GM23338 (cell line): Measurements from ENCODE around the gene ATXN7. TPM values are rescaled to one million over a fixed set of nuclear protein-coding genes. Genes with fewer than 3 reads are reported as not detected.

Source experiments
- ATAC-seq: fragments of 200-7000 bp; cut with Tn5 transposase; 3 replicates; pipeline ENCODE4 v1.9.1; 2020
- DNase-seq: peaks from one replicate; pipeline ENCODE4 v3.0.0-alpha.2; 2015; ENCODE audit warnings: low spot score
- H2AFZ ChIP-seq: fragments of 200-600 bp; sonication (generic); 2 replicates; pipeline ENCODE4 v1.8.0; 2016; ENCODE audit warnings: antibody characterized with exemption, mild to moderate bottlenecking, moderate library complexity
- H3F3A ChIP-seq: fragments of 200-600 bp; sonication (generic); replicated peaks from 2 replicates; pipeline ENCODE4 v1.8.0; 2017; ENCODE audit warnings: antibody characterized with exemption, mixed run types, low read depth
- H3K27ac ChIP-seq: fragments of 200-600 bp; sonication (generic); 2 replicates; pipeline ENCODE4 v1.6.1; 2016; ENCODE audit warnings: low read depth
- H3K27me3 ChIP-seq: fragments of 200-600 bp; sonication (generic); 2 replicates; pipeline ENCODE4 v1.8.0; 2016; ENCODE audit warnings: mild to moderate bottlenecking, mixed run types, moderate library complexity; ENCODE audit not compliant: insufficient read depth
- H3K36me3 ChIP-seq: fragments of 200-600 bp; sonication (generic); 2 replicates; pipeline ENCODE4 v1.8.0; 2016; ENCODE audit warnings: mild to moderate bottlenecking; ENCODE audit not compliant: insufficient read depth
- H3K4me1 ChIP-seq: fragments of 200-600 bp; sonication (generic); 2 replicates; pipeline ENCODE4 v1.8.0; 2016; ENCODE audit warnings: mild to moderate bottlenecking, moderate library complexity; ENCODE audit not compliant: insufficient read depth
- H3K4me2 ChIP-seq: fragments of 200-600 bp; sonication (generic); 2 replicates; pipeline ENCODE4 v1.7.1; 2017; ENCODE audit warnings: mixed run types
- H3K4me3 ChIP-seq: fragments of 200-600 bp; sonication (generic); 2 replicates; pipeline ENCODE4 v1.6.1; 2016; ENCODE audit warnings: mixed run types
- H3K79me2 ChIP-seq: fragments of 200-600 bp; sonication (generic); replicated peaks from 2 replicates; pipeline ENCODE4 v1.8.0; 2017; ENCODE audit warnings: mild to moderate bottlenecking; ENCODE audit not compliant: insufficient read depth
- H3K9me2 ChIP-seq: fragments of 200-600 bp; sonication (generic); 2 replicates; pipeline ENCODE4 v1.8.0; 2017; ENCODE audit not compliant: insufficient read depth
- H4K20me1 ChIP-seq: fragments of 200-600 bp; sonication (generic); replicated peaks from 2 replicates; pipeline ENCODE4 v1.8.0; 2017; ENCODE audit warnings: mild to moderate bottlenecking; ENCODE audit not compliant: insufficient read depth
- H3K27ac Mint-ChIP-seq: 2 replicates; pipeline ENCODE4 v1.8.0; 2020; ENCODE audit warnings: inconsistent platforms, mild to moderate bottlenecking, moderate library complexity, mixed read lengths
- H3K27me3 Mint-ChIP-seq: 3 replicates; pipeline ENCODE4 v1.8.0; 2022; ENCODE audit warnings: low read depth, mild to moderate bottlenecking, moderate library complexity, mixed read lengths, inconsistent platforms; ENCODE audit not compliant: insufficient read depth, poor library complexity
- H3K36me3 Mint-ChIP-seq: 3 replicates; pipeline ENCODE4 v1.8.0; 2021; ENCODE audit warnings: low read depth, mild to moderate bottlenecking, inconsistent platforms, moderate library complexity, mixed read lengths
- H3K4me1 Mint-ChIP-seq: 3 replicates; pipeline ENCODE4 v1.8.0; 2020; ENCODE audit warnings: mild to moderate bottlenecking, inconsistent platforms, mixed read lengths
- H3K4me3 Mint-ChIP-seq: 3 replicates; pipeline ENCODE4 v1.8.0; 2021; ENCODE audit warnings: moderate library complexity, mild to moderate bottlenecking, inconsistent platforms, mixed read lengths
- H3K9me3 Mint-ChIP-seq: 3 replicates; pipeline ENCODE4 v1.8.0; 2020; ENCODE audit warnings: moderate library complexity, mild to moderate bottlenecking, inconsistent platforms, mixed read lengths
- CREB1 ChIP-seq: fragments of 250-450 bp; sonication (Bioruptor Pico); IDR thresholded peaks from 2 replicates; pipeline ENCODE4 v1.5.0; 2020; ENCODE audit warnings: low read depth, mild to moderate bottlenecking, moderate library complexity
- CTCF ChIP-seq, 2 experiments: fragments of 200-600 bp in 1 of 2; sonication (generic) in 1 of 2; conservative IDR thresholded peaks; 2 replicates each; pipeline versions ENCODE4 v1.5.1 to v1.6.1; 2016 to 2017; ENCODE audit warnings: antibody characterized with exemption in 2 of 2, low read depth in 2 of 2, mild to moderate bottlenecking in 2 of 2, moderate library complexity in 1 of 2
- EZH2phosphoT487 ChIP-seq: fragments of 200-600 bp; sonication (generic); IDR thresholded peaks from one replicate; pipeline ENCODE4 v1.8.1; 2018; ENCODE audit warnings: antibody characterized with exemption; ENCODE audit not compliant: unreplicated experiment
- POLR2AphosphoS5 ChIP-seq: IDR thresholded peaks from 2 replicates; pipeline ENCODE4 v1.6.1; 2016; ENCODE audit warnings: antibody characterized with exemption, low read depth
- REST ChIP-seq: IDR thresholded peaks from one replicate; pipeline ENCODE4 v1.6.1; 2018; ENCODE audit warnings: antibody characterized with exemption; ENCODE audit not compliant: unreplicated experiment
- ZNF114 ChIP-seq: fragments of 250-450 bp; sonication (Bioruptor Pico); IDR thresholded peaks from 2 replicates; pipeline ENCODE4 v1.5.0; 2020; ENCODE audit warnings: mild to moderate bottlenecking, moderate library complexity
- ZNF331 ChIP-seq: fragments of 250-450 bp; sonication (Bioruptor Pico); IDR thresholded peaks from 2 replicates; pipeline ENCODE4 v1.5.0; 2020; ENCODE audit warnings: low read depth, mild to moderate bottlenecking, moderate library complexity
- ZNF462 ChIP-seq: fragments of 250-450 bp; sonication (Bioruptor Pico); IDR thresholded peaks from 2 replicates; pipeline ENCODE4 v1.5.0; 2020; ENCODE audit warnings: mild to moderate bottlenecking, moderate library complexity
- polyA plus RNA-seq: library from polyadenylated mRNA; unstranded; fragments of >200 nt; fragmentation: Nextera tagmentation; extraction: Ambion mirVana; gene quantifications from 2 replicates; pipeline ENCODE4 v1.2.1, GENCODE V29; 2016
- total RNA-seq: library from RNA; depleted of rRNA; stranded (reverse); fragments of >200 nt; shearing (Covaris generic); gene quantifications from 2 replicates; pipeline ENCODE4 v1.2.3, GENCODE V29; 2014

ATXN7 gene
- total and polyA plus RNA-seq, 2 experiments from 2014 or later = 4.0 to 17.2 TPM

- TF ChIP-seq ZNF462 (CRISPR knock-in tag) (no peak), EZH2phosphoT487 (no peak), ZNF331 (no peak), ZNF114 (CRISPR knock-in tag) (no peak), CTCF (conservative IDR thresholded peaks at IDR 0.05; ENCODE audit: low read depth in 2 of 2) (no peak)
These were observed 80.0 kb downstream of the ATXN7 start (continued) for GRCh38 chr3:63943678-63944077.

- no peak overlapping the region for H3K4me2 ChIP-seq
- no peaks in the 10 kb centered on the region for H3K36me3 ChIP-seq
- H3K27ac ChIP-seq = no peak overlapping the region
- DNase-seq (no peak), ATAC-seq (no peak)
- H2AFZ ChIP-seq = no peak overlapping the region
- H3K27me3 ChIP-seq = no peaks in the 10 kb centered on the region
- no peak overlapping the region for H3K4me3 ChIP-seq
- H3K27ac Mint-ChIP-seq = peak overlapping the region; percentile 1; the same call in 1 of the 2 replicates
- no peaks in the 10 kb centered on the region for H3F3A ChIP-seq
- H3K4me1 Mint-ChIP-seq = peaks cover 36% of the 10 kb centered on the region
- peaks cover 6% of the 10 kb centered on the region; the same call in 1 of the 2 replicates for H3K4me1 ChIP-seq
- H3K9me2 ChIP-seq = no peaks in the 10 kb centered on the region
- H3K79me2 ChIP-seq = peaks cover 5% of the 10 kb centered on the region; the same call in 1 of the 2 replicates
- H4K20me1 ChIP-seq = no peaks in the 10 kb centered on the region
- peaks cover 7% of the 10 kb centered on the region for H3K27me3 Mint-ChIP-seq
- no peaks in the 10 kb centered on the region; the same call in 2 of the 3 replicates for H3K36me3 Mint-ChIP-seq
- no peak overlapping the region for H3K4me3 Mint-ChIP-seq
- no peaks in the 10 kb centered on the region for H3K9me3 Mint-ChIP-seq
- TF ChIP-seq REST = no peak
- TF ChIP-seq POLR2AphosphoS5 = no peak
- no peak for TF ChIP-seq ZNF331
- no peak for TF ChIP-seq CREB1 (CRISPR knock-in tag)
These were observed 82.0 kb downstream of the ATXN7 start for GRCh38 chr3:63945558-63946096.
